Bronchus fibroblast of lung (primary cell): ENCODE data around the gene C14orf132. TPM values are rescaled to one million over a fixed set of nuclear protein-coding genes. Genes with fewer than 3 reads are reported as not detected.

Experiments
- total RNA-seq: library from RNA; depleted of rRNA; stranded (reverse); fragments of >200 nt; gene quantifications from 2 replicates; pipeline ENCODE4 v1.2.3, GENCODE V29; 2015

The C14orf132 gene
- 12.4 and 14.7 TPM in 2 replicates for total RNA-seq

GRCh38 chr14:96038920-96039632, at the start of gene C14orf132:
Gene C14orf132, plus strand, starts transcription at chr14:96039362. Its CDS starts 139 bp downstream, at chr14:96039501.

Other genes with a start within 250 kb of the C14orf132 start
- gene TUNAR, start 162.5 kb upstream of the C14orf132 start, total RNA-seq = not detected in 2 replicates
- gene BDKRB2, start 165.5 kb downstream of the C14orf132 start, total RNA-seq = 9.2 and 9.5 TPM in 2 replicates
- 3.1 and 3.5 TPM in 2 replicates for gene BDKRB1, start 216.8 kb downstream of the C14orf132 start, total RNA-seq